GM12874 (cell line): ENCODE measurements around the gene C17orf113.

Source experiments
- CTCF ChIP-seq: IDR thresholded peaks from 2 replicates; pipeline ENCODE4 v1.5.1; 2011; ENCODE audit warnings: low read depth, mild to moderate bottlenecking, control low read depth, low read length, moderate library complexity; ENCODE audit not compliant: insufficient read depth

The C17orf113 gene

GRCh38 chr17:42049834-42050392 lies 488 bp downstream of the C17orf113 start:
- TF ChIP-seq CTCF, result no peak

- no peak for TF ChIP-seq CTCF
Measured at GRCh38 chr17:42047343-42047742, 3.1 kb downstream of the C17orf113 start.

DNA sequence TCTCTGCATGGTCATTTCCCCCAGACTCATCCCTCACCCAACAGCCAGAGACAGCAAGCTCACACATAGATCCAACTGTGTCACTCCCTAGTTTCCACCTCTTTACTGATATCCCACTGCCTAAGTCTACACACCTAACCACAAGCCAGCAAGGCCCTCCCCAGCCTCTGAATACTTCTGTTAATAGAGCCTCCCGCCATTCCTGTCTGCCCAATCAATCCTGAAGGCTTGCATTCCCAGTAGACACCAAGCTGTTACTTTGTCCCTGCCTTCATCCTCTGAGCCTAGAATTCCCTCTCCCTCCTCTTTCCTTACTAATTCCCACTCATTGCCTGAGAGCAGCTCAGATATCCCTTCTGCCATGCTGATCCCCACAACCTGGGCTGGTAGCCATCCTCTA lies 4.7 kb downstream of the C17orf113 start:
- TF ChIP-seq CTCF, result no peak

DNA sequence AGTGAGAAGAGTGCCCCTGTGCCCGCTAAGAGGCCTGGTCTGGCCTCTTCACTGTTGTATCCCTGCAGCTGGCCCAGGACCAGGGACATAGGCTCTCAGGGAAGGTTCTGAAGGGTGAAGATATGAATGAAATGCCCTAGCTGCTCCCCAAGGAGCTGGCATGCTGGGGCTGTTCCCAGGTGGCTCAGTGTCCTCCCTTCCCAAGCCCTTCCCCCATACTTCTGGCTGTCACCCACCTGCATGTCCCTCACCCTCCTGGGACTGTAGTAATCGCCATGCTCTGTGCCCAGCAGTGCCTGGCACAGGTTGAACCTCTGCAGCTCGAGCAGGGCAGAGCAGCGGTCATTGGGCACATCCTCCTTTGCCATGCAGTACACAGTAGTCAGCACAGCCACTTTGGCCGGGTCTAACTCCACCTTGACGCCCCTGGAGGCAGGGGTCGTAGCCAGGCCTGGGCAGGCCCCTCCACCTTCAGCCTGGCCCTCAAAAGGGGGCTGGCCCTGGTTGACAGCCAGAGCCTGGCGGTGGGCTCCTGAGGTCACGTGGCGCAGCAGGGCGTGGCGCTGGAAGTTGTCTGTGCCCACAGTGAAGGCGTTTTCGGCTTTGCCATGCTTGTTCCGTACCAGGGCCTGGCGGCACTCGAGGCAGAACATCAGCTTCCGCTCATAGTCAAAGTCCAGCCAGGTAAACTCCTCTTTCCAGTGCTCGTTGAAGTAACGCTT lies 7.6 kb downstream of the C17orf113 start:
- no peak for TF ChIP-seq CTCF

DNA sequence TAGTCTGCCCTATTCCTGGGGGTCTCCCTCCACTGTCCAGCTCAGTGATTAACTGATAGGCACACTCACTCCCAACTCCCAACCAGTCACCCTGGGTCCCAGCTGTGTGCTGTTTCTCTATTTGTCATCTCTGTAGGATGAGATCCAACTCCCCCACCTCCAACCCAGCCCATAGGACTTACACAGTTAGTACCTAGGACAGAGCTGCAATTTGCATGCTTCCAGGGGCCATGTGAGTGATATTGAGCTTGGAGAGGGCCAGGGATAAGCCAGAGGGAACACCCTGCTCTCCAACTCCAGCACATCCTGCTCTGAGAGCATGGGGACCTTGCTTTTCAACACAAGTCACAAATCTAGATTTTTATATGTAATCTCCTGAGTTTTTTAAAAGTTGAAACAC lies 8.8 kb downstream of the C17orf113 start:
- TF ChIP-seq CTCF, result no peak

- TF ChIP-seq CTCF, result no peak
Measured at GRCh38 chr17:42040818-42041217, 9.6 kb downstream of the C17orf113 start.

- TF ChIP-seq CTCF, result no peak
Measured at GRCh38 chr17:42039794-42040763, 10.3 kb downstream of the C17orf113 start.
